Activated effector memory CD4-positive, alpha-beta T cell treated with anti-CD3 and anti-CD28 coated beads, Interleukin-2, amount 50 U/mL, for 16 hours (primary cell): Measurements from ENCODE around the gene LRRC2.
"Not testable (repeated sequence)": the region's sequence is repeated elsewhere in the genome, so short reads cannot be mapped to it uniquely, and the experiment has no call there.

ENCODE experiments used
- DNase-seq: peaks from one replicate; pipeline ENCODE4 v3.0.0-alpha.2; 2020

The LRRC2 gene

DNA sequence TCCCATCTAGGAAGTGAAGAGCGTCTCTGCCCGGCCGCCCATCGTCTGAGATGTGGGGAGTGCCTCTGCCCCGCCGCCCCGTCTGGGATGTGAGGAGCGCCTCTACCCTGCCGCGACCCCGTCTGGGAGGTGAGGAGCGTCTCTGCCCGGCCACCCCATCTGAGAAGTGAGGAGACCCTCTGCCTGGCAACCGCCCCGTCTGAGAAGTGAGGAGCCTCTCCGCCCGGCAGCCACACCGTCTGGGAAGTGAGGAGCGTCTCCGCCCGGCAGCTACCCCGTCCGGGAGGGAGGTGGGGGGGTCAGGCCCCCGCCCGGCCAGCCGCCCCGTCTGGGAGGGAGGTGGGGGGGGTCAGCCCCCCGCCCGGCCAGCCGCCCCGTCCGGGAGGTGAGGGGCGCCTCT lies 71.6 kb downstream of the LRRC2 start:
- not testable (repeated sequence) for DNase-seq

DNA sequence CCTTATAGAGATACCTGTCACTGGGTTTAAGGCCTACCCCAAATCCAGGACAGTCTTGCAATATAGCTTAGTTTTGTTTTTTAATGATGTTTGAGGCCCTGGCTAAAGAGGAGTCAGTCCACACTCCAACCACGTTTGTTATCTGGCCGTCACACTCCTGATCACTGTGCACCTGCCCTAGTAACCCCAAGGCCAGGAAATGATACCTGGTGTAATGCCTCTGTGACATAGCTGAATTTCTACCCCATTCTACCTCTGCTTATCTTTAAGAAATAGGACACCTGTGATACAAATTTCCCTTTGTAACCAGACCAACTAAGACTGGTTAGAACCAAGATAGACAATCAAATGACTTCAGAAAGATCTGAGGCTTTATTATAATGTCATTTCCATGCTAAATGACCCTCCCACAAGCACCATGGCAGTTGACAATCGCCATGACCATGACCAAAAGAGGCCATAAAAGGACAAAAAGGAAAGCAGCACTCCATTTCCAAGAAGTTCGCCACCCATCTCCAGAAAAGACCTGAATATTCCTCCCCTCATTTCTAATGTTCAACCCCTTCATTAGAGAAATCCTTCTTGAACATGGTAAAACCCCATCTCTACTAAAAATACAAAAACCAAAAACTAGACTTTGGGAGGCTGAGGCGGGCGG lies 73.1 kb downstream of the LRRC2 start:
- no peak for DNase-seq

DNA sequence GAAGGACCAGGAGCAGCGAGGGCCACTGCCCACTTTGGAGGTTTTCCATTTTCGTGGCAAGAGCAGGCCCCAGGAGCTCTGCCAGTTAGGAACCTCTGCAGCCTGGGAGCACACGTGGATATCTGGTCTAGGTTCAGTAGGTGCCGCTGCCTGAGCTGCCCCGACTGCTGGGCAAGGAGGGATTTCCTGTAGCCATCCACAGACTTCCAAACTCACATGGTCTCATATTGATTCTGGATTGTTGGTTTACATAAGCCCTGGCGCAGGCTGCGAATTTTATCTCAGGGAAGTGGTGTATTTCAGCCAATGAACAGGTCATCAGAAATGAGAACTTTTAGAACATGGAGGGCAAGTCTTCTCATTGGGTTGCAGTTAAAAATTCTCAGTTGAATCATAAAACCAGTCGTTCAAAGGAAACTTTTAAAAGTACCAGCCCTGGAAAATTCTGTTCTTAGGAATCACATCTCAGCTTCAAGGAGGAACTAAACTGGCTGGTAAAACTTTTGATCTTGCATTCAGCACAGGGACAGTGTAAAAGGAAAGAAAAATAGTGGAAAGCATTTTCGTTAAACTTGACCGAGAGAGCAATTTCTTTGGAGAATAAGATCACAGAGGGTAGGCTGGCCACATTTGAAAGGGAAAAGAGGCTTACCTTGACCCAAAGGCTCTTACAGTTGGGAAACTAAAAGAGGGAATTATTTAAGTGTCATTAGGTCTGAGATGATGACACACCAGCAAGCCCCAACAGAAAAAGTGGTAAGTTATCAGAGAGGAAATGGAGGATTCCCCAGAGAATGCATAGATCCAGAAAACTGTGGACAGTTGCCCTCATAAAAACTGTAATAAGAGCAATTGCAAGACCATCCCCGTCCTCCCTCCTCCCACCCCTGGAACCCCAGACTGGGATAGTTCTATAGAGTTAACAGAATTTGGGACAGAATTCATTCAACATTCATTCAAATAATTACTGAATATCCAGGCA lies 74.7 kb downstream of the LRRC2 start:
- DNase-seq, result no peak

DNA sequence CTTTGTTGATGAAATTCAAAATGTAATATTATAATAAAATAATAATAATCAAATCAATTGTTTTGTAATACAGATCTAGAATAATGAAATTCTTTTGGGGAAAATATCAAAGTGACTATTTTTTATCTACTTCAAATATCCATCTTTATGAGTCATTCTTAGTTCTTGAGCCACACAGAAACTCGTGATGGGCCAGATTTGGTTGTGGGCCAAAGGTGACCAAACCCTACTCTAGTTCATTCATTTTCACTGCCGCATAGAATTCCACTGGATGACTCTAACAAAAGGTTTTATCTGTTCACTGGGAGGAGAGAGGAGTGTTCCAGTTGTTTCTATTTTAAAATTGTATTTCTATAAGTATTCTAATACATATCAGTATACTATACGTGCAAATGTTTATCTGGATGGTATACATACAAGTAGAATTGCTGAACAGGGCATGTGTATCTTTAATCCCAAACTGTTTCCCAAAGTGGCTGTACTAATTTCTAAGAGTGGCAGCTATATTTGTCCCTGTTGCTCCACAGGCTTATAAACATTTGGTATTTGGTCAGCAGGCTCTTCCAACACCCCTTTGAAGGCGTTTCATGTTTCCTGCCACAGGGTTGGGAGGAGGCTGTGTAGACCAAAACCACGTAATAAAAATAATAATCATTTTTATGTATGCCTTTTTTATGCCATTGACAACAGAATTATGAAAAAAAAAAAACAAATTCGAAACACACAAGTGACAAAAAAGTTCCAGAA lies 75.6 kb downstream of the LRRC2 start:
- no peak for DNase-seq

DNA sequence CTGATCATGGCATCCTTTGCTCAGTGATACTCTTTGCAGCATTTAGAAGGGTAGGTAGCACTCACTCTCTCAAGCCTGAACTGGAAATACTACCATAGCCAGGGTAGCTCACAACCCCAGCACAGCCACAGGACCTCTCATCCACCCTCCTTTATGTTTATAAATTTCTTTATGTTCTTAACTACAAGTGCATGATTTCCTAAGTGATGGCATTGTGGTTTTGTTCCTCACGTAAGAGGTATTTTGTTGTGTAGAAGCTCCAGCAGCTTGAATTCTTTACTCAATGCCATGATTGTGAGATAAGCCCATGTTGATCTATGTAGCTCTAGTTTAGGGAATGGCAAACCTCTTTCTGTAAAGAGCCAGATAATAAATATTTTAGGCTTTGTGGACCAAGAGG lies 76.2 kb downstream of the LRRC2 start:
- no peak for DNase-seq

DNA sequence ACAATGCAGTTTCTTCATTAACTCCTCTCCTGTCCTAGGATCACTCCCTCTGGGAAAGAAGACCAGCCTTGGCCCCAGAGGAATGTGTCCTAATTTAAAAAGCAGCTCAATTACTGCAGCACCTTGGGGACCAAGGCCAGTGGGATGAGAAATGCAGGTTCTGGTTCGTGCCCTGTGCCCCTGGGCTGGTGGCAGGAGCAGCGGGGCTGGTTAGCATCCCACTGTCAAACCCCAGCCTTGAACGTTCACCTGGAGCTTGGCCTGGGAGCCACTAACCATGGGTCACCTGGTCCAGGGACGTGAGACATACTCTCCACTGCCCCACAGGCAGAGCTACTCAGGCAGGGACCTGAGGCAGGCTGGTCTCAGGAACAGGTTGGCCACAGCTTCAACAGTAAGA lies 76.7 kb downstream of the LRRC2 start:
- DNase-seq, result peak; percentile 57

DNA sequence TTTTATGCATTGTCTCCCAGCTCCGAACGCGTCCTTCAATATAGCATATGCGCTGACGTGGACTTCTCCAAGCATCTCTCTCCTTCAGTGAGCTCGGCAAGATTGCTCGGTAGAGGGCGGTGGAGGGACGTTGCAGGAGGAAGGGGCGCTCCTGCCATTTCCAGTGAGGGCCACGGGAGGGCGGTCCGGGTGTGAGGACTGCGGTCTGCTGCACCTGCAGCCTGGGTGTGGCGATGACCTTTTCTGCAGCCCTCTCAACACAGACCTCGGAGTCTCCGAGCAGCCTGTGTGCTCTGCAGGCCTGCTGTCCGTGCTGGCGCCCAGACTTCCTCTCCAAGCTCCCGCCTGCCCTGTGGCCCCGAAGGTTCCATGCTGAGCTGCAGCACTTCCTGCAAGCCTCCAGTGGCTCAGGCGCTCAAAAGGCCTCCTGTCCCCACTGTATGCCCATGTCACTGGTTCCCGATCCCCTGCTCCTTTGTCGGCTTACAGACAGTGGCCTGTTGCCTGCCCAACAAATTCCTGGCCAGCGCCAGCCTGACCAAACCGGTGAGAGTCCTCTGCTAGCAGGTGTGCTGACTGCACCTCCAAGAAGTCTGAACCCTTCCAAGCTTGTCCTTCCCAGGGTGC lies 77.3 kb downstream of the LRRC2 start:
- peak; percentile 96 for DNase-seq

DNA sequence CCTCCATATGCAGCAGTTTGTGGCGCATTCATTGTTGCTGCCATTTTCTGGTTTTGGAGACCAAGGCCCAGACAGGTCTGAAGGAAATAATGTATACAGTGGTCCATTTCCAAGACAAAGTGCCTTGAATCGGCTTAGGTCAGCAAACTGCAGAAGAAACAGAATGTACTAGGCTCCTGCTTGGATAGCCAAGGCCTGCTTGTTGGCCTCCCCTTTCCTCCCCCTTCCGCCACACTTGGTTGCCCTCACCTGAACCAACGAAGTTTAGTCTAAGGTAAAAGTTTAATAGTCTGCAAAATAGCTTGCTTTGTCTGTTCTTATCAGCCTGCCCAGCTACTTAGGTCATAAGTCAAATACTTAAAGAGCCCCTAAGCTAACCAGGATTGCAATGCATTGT lies 80.3 kb downstream of the LRRC2 start:
- no peak for DNase-seq

DNA sequence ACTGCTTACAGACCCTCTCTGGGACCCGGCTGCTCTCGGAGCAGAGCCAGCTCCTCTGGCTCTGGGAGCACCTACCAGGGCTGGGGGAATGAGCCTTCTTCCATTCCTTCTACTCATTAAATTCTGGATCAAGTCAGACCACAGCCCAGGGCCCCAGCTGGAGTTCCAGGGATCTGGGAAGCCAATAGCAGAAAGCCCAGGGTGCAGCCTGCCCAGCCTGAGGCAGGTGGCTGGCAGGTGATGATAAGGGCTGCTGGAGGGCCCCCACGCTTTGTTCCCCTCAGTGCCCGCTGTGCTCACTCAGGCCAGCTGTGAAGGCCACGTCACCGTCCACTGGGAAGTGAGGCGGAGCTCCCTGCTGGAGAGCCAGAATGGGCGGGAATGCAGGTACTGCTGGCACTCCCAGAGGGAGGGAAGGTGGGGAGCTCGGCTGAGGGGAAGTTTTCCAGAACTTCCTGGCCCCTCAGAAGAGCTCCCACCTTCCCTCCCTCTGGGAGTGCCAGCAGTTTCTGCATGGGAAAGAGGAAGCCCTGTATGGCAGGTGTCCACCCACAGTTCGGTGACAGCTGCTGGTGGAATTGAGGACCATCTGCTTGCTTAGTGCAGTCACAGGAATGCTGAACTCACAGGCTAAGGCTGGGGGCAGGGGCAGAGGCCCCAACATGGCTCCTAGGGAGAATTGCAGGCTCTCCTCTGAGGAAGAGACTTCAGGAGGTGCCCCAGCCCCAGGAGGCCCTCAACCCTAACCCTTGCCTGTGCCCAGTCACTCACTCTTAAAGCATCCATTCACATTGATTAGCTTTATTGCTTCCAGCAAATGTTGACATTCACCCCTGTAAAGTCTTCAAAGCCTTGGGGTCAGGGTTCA lies 81.0 kb downstream of the LRRC2 start:
- no peak for DNase-seq

DNA sequence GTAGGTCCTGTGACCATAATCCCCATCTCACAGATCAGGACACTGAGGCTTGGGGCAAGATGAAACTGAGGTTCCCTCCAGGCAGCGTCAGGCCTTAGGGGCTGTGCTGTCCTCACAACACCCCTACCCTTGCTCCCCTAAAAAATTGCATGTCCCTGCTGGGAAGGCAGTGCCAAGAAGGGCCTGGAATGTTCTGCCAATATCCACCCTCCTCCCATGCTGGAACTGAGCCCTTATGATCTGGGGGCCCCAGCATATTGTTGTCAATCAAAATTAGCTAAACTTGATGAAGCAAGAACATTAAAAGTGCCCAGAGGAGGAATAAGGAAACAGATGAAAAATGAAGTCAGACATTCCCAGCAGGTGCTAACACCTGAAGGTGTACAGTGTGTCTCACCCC lies 81.7 kb downstream of the LRRC2 start:
- no peak for DNase-seq

DNA sequence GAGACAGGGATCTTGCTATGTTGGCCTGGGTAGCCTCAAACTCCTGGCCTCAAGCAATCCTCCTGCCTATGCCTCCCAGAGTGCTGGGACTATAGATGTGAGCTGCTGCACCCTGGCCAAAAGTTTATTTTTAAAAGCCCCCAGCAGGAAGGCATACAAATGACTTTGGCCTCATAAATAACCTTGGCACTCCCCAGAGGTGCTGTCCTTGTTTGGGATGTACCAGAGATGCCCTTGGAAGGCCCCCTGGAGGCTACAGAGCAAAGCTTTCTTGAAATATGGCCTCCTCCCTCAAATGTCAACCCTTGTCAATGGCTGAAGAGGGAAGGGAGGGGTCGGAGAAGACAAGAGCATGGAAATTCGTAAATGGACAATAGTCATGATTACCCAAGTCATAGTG lies 82.3 kb downstream of the LRRC2 start:
- DNase-seq, result no peak

DNA sequence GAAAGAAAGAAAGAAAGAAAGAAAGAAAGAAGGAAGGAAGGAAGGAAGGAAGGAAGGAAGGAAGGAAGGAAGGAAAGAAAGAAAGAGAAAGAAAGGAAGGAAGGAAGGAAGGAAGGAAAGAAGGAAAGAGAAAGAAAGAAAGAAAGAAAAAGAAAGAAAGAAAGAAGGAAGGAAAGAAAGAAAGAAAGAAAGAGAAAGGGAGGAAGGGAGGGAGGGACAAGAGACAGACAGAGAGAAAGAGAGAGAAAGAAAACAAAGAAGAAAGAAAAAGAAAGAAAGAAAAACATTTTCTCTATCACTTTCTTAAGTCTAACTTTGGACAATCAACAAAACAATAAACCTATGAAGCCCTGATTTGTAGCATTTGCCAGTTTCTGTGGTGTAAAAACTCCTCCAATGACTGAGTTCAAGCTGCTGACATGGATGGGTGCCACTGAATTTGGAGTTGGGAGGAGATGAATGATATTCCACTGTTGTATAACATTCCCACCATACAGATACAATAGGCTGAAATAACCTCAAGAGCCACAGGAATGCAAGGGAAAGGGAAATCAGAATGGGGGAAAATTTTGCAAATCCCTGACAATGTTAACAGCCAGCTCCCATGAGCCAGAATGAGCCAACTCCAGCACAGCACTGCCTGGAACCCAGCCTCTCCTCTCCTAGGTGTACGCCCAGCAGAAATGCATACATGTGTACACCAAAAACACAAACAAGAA lies 83.3 kb downstream of the LRRC2 start:
- no peak for DNase-seq

DNA sequence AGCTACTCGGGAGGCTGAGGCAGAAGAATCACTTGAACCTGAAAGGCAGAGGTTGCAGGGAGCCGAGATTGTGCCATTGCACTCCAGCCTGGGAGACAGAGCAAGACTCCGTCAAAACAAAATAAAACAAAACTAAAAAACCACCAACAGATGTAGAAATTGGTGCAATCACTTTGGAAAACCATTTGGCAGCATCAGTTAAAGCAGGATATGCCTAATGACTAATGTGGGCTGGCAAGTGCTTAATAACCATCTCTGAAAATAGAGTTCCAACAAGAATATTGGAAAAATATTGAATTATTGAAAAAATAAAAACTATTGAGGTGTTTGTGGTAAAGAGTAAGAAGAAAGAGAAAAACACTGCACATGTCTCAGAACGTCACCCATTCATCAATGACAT lies 84.5 kb downstream of the LRRC2 start:
- DNase-seq, result no peak

DNA sequence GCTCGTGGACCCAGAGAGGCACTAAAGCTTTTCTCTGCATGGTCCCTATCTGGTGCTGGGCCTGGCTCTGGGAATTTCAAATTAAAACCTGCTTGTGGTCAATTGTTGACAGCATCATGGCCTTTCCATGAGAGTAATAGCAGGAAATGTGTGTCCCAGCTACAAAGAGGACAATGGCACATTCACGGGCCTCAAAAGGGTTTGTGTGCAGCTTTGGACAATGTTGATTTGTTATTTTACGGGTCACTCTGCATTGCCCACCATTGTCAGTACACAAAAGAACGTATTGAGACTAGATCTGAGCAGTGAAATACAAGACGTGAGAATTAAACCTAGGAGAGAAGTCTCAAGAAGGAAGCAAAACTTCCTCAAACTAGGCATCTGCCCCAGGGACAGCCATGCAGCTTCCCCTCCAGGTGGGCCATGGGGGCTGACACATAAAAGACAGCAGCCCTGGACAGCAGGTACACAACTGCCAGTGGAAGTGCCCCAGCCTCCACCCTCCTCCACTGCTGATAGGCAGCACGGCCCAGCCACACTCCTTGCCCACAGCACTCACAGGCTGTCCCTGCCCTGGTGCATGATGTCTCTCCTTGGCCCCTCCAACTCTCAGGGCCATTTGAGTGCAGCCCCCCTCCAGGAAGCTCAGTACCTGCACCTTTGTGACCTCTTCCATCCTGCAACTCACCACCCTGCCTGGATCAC lies 85.5 kb downstream of the LRRC2 start:
- DNase-seq, result no peak

DNA sequence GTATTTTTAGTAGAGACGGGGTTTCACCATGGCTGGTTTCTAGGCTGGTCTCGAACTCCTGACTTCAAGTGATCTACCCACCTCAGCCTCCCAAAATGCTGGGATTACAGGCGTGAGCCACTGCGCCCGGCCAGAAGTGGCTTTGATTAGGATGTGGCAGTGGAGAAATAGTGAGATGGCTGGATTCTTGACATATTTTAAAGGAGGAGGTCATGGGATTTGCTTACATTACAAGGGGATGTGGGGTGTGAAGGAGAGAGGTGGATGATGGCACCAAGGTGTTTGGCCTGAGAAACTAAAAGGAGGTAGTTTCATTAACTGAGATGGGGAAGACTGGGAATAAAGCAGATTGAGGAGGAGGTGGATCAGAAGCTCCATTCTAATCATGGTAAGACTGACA lies 86.4 kb downstream of the LRRC2 start:
- no peak for DNase-seq

DNA sequence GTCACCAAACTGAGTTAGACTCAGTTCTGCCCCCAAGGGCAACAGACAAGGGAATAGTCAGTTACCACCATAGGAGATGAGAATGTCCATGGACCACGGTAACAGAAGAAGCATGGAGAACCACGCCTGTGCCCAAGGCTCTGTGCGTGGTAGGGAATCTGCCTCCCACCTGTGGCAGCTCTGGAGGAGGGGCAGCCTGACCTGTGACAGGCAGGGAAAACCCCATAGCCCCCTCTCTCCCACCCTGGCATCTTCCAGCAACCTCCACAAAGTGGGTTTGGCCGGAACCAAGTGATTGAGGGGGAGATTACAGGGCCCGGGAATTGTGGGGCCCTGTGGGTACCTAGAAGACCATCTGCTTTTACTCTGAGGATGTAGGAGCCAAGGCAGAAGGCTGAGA lies 87.1 kb downstream of the LRRC2 start:
- DNase-seq, result no peak

DNA sequence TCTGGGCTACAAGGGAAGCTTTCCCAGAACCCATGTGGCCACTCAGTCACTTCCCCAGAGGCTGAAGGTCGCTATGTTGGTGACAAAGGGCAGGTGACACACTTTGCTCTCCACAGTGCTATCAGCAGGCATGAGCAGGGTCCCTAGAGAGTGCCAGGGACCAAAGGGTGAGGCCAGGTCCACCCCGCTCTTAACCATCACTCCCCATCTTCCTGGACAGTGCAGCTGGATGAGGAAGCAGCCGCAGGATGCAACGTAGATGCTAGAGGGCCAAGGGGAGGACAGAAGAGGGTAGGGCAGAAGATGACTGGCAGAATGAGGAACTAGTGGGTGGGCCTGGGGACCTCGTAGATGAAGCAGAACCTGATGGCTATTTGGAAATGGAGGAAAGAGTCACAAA lies 87.8 kb downstream of the LRRC2 start:
- DNase-seq, result no peak

DNA sequence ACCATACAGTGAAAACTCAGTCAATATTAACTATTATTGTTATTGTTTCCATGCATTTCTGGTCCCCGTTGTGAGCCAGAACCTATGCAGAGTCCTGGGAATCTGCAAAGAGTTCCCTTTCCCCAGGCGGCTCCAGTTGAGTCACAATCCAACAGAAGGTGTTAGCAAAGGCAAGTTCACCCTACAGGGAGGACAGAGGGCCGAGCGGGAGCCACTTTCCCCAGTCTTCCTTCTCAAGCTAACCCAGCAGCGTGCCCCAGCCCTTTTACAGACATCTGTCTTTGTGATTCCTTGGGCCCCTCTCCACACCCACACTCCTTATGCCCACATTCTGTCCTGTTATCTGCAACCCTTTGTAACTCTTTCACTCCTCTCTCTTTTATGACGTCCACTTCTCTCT lies 88.3 kb downstream of the LRRC2 start:
- DNase-seq, result no peak

DNA sequence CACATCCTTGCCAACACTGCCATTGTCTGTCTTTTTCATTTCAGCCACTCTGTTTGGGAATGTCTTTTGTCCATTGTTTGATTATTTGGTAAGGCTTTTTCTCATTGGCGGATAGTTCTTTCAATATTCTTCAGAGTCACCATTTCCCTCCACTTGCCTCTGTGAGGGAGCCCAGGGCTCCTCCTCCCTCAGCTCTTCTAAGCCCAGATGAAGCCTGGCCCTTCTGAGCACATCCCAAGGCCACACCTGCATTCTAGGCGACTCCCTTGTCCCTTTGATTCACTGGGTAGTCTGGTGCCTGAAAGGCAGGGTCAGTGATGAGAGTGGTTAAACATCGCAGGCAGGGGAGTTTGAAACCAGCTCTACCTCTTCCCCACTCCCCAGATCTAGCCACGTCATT lies 89.0 kb downstream of the LRRC2 start:
- DNase-seq, result no peak

DNA sequence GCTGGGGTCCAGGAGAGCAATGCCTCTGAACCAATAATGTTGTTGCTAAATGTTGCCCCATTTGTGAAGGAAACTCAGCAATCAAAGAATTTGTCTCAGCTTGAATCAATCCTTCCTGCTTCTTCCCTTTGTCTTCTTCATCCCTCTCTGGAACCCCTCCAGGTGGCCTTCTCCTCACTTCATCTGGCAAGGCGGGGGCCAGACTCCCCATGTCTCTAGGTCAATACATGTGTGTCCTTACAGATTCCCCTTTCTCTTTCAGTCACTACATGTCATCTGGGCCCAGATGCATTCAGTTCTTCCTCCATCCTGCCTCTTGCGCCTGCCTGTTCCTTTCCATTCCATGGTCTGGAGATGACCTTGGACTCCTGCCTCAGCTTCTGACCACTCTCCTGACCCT lies 93.4 kb downstream of the LRRC2 start:
- DNase-seq, result no peak

DNA sequence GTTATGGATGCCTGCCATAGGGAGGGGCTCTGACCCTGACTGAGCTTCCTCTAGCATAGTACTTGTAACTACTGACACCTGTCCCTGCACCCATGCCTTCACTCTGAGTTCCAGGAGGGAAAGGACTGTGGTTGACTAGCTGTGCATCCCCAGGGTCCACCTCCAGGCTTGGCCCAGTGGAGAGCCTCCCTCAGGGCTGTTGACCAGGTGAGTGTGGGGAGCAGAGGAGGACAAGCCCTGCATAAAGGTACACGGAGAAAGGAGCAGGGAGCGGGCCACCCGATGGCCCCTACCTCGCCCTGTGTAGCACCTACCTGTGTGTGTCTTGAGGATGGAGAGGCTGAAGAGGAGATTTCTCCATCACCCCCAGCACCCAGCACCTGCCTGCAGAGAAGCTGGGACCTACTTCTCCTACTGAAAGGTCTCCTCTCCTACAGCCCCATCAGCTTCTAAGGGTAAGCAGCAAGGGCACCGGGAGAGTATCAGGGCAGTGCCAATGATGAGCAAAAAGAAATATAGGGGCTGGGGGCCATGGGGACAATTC lies 94.7 kb downstream of the LRRC2 start:
- no peak for DNase-seq
